Esophagus squamous epithelium (tissue), 4 donors: ENCODE results near the gene USP20.

Experiments
- CTCF ChIP-seq, 6 experiments: fragments of 450-650 bp in 4 of 6; fragments of 200-600 bp in 2 of 6; sonication (generic) in 2 of 6; IDR thresholded peaks; one replicate each; pipeline ENCODE4 v1.5.1; 2016 to 2019; ENCODE audit warnings: antibody characterized with exemption in 6 of 6, mild to moderate bottlenecking in 4 of 6, moderate library complexity in 4 of 6
- POLR2A ChIP-seq, 4 donors: fragments of 450-650 bp; IDR thresholded peaks; one replicate each; pipeline ENCODE4 v1.6.1; 2017; ENCODE audit warnings: antibody characterized with exemption in 4 of 4, mild to moderate bottlenecking in 4 of 4, moderate library complexity in 3 of 4

DNA sequence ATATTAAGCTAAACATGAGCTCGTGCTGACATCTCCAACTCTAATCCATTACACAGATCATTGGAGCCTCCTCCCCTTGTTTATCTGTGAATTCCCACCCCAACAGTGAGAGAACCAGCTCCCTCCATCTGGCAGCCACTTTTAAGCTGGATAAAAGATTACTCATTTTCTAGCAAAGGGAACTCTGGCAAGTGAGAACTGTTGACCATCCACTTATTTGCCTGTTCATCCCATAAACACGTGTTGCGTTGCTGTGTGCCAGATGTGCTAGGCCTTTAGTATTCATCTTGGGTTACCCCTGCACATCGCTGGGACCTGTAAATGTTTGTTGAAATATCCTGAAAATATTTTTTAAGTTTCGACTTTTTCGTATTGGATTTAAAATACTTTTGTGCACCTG lies 8.9 kb upstream of the USP20 start:
- TF ChIP-seq CTCF (IDR thresholded peaks at IDR 0.05), result no peak
- no peak for TF ChIP-seq POLR2A (IDR thresholded peaks at IDR 0.05)
